DMS79 (cell line): ENCODE results near the gene EEF2.
A peak's percentile ranks its signal among the peaks of the same experiment; 100 is the strongest.

Source experiments
- DNase-seq: peaks from one replicate; lab custom pipeline; 2025; lab: John Stamatoyannopoulos, UW

The EEF2 gene

DNA sequence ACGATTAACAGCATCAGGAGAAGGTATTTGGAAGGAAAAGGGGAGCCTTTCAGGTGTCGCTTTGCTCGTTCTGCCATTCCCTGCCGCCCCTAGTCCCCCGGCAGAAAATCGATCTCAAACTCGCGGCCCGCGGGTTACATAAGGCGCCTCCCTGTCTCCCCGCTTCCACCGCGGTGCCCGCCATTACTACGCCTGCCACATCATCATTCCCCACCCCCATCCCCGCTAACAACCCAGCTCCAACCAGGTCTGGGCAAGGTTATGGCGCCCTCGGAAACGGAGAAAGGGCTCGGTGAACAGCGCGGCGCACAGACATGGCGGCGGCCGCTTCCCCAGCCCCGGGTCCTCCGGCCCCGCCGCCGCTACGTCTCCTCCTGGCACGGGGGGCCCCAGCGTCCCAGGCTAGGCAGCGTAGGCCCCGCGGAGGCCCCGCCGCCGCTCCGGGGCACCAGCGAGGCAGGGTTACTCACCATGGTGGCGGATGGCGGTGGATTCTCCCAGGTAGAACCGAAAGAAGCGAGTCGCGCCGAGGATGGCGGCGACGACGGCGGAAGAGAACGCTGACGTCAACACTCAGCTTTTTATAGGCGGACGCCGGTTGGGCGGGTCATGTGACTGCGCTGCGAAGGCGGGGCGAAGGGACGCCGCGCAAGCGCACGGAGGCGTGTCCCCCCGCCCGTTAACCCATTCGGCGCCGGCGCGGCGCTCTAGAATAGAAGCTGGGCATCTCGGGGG lies at the start of gene EEF2:
EEF2 (minus strand) TSS at position 556 of the 735 bp plus-strand sequence; CDS start at position 473, 83 bp downstream.
- peak; percentile 69 for DNase-seq

DNA sequence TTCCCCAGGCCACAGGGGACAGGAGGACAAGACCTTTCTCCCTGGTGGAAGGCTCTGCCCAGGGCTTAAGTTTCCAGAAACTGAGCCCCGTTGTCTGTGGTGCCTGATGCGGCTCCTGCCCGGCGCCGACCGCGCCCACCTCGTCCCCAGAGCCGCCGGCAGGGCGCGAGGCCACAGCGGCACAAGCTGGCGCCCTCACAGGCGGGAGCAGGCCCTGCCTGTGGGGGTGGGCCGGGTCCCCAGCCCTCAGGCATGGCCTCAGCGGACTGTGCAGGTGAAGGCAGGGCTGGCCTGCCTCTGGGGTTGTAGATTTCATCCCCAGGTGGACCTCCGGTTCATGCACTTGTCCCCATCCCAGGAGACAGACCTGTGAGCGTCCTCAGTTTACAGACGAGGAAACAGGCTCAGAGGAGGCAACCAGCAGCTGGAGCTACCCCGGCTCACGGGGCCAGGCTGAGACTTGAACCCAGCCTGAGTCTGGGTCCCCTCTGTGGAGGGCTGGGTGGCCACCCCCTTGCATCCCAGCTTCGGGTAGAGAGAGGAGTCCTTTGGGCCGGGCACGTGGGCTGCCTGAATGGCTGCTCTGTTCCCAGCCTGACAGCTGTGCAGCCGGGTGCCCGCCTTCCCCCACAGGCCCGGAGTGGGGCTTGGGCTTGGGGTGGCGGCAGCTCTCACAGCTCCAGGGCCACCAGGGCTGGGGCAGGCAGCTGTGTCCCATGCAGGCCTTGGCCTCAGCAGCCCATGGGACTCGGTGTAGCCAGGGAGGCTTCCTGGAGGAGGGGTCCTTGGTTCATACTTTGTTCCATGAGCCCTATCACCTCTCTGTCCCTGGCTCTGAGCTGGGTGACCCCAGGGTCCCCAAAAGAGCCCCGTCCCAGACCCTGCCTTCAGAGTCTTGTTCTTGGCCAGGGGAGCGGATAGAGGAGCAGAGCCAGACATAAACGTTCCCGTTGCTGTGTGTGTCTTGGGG lies 49.1 kb upstream of the EEF2 start:
- DNase-seq, result no peak

DNA sequence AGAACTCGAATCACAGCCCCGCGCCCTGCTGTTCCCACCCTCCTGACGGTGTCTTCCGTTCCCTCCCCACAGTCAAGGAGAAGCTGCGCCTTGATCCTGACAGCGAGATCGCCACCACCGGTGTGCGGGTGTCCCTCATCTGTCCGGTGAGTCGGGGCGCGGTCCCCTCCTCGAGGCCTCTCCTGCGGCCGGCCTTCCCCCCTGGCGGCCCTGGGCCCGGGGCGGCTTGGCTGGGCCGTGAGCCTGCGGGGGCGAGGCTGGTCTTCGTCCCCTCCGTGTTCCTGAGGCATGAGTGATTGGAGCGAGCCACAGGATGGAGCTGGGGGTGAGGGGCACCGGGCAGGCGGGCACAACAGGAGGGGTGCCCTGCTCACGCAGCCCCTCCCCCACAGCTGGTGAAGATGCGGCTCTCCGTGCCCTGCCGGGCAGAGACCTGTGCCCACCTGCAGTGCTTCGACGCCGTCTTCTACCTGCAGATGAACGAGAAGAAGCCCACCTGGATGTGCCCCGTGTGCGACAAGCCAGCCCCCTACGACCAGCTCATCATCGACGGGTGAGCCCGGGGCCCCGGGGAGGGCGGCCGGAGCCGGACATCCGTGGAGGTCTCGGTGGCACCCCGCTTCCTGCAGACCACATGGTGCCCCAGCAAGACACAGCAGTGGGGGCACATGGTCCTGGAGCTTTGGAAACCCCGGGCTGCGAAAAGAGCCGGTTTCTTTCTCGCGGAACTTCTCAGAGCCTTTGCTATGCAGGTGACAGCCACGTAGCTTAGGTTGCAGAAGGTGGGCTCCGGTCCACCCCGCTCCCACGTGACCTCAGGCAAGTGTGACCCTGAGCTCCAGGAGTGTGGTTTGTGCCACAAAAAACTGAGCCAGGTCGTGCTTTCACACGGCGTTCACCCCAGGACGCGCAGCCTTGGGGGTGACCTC lies 48.0 kb upstream of the EEF2 start:
- no peak for DNase-seq

GRCh38 chr19:4032436-4032835 lies 47.2 kb upstream of the EEF2 start:
- DNase-seq, result no peak

DNA sequence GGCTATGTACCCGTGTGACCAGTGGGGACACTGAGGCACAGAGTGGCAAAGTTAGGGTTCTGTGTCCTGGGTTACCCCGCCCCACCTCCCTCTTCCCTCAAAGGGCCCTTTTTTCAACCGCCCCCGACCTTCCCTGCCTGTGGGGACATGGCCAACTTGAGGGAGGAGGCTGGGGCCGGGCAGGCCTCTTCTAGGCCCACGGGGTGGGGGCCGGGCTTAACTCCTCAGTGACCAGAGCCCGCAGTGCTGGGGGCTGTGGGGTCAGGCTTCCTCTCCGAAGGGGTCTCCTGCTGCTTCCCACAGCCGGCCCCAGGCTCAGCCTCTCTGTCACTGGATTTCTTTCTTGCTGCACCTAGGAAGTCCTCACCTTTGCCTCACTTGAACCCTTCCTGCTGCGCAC lies 46.2 kb upstream of the EEF2 start:
- no peak for DNase-seq

DNA sequence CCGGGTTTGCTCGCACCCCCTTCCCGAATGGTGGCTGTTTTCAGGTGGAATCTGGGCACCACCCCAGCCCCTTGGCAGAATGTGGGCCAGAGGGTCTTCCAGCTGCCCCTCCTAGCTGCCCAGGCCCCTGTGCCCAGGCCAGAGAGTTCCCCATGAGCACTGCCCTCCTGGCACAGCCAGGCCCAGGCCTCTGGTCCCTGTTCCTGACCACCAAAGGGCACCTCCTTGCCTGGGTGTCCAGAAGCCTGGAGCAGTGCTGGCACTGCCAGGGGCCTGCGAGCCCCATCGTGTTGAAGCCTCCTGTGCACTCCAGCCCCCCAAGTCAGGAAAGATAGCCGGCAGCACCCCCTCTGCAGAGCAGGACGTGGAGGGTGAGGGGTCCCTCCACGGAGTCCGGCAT lies 45.7 kb upstream of the EEF2 start:
- no peak for DNase-seq

DNA sequence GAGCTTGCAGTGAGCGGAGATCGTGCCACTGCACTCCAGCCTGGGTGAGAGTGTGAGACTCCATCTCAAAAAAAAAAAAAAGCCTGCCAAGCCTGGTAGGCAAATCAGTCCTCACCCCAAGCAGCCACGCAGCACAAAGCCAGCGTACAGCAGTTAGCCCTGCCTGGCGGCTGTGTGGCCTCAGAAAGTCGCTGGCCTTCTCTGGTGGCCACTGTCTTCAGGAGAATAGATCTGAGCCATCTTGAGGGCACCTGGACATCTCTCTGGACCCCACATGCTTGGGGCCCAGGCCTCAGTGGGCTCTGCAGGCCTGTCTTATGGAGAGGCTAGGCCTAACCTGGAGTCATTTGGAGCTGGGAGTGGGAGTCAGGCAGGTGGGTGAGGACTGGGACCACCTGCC lies 45.3 kb upstream of the EEF2 start:
- DNase-seq, result no peak

DNA sequence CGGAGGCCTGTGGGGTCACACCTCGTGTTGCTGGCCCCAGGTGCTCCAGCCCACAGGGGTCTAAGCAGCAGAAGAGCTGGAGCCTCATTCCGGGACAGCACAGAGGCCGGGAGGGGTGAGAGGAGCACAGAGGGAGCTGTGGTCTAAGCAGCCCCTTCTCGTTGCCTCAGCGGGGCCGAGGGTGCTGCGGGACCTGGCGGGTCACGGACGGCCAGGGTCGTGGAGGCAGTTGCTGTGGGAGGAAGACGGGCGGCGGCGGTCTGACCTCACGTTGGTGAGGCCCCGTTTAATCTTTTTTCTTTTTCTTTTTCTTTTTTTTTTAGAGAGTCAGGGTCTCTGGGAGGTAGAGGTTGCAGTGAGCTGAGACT lies 44.0 kb upstream of the EEF2 start:
- DNase-seq, result no peak

DNA sequence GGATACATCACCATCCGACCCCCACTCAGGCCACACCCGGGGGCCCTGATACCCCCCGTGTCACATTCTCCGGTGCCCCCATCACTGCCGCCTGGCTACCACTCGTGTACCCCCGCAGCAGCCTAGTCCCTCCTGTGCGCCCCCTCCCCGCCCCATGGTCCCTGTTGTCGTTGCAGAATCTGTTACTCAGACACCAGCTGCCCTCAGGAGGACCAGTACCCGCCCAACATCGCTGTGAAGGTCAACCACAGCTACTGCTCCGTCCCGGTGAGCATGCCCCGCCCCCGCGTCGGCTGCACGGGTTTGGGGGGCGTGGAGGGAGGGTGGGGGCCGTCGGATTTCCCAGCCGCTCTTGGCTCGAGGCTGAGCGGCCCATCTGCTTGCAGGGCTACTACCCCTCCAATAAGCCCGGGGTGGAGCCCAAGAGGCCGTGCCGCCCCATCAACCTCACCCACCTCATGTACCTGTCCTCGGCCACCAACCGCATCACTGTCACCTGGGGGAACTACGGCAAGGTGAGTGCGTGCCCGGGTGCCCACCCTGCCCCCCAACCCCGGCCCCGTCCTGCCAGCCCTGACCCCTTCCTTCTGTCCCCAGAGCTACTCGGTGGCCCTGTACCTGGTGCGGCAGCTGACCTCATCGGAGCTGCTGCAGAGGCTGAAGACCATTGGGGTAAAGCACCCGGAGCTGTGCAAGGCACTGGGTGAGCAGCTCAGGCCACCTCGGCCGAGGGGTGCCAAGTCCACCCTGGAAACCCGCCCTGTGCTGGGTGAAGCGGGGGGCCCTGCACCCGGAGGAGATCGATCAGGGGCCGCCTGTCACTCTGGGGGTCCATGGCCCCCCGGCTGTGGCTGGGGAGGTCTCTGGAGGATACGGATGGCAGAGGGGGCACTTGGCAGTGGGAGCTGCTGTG lies 43.3 kb upstream of the EEF2 start:
- no peak for DNase-seq

DNA sequence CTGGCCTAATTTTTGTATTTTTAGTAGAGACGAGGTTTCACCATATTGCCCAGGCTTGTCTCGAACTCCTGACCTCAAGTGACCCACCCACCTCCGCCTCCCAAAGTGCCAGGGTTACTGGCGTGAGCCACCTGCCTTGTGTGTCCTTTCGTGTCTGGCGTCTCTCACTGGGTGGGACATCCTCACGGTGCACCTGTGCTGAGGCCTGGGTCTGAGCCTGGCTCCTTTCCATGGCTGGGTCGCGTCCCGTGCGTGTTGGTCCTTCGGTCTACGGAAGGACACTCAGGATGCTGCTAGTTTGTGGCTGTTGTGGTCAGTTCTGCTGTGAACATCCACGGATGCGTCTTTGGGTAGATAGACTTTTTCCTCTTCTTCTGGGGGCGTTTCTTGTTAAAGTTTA lies 41.9 kb upstream of the EEF2 start:
- DNase-seq, result no peak

DNA sequence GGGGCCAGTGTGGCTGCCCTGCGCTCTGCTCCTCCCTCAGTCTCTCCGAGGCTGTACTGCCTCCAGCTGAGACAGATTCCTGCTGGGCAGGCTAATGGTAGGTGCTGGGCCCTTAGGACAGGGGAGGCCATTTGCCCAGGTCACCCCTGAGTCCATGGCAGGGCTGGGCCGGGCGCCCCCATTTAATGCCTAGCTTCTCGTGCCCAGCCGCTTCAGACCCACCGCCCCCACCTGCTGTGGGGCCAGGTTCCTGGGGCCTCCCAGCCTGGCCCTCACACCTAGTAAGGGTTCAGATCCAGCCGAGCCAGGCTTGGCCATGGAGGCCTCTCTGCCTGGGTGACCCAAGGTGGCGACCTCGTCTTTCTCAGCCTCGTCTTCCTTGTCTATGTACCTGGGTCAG lies 40.1 kb upstream of the EEF2 start:
- no peak for DNase-seq

GRCh38 chr19:4023600-4024398 lies 38.5 kb upstream of the EEF2 start:
- no peak for DNase-seq

DNA sequence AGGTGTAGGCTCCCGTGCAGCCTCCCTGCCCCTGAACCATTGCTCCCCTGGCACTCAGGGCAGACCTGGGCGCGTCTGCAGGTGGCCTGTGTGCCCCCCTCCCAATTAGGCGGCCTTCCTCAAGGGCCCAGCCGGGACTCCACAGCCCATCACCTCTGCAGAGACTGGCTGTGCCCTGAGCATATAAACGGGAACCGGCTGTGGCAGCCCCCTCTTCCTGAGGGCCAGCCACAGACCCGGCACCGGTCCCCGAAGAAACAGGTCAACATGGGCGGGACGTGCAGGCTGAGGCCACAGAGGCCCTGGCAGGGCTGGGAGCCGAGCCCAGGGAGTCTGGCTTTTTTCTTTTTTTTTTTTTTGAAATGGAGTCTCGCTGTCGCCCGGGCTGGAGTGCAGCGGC lies 34.3 kb upstream of the EEF2 start:
- DNase-seq, result no peak

DNA sequence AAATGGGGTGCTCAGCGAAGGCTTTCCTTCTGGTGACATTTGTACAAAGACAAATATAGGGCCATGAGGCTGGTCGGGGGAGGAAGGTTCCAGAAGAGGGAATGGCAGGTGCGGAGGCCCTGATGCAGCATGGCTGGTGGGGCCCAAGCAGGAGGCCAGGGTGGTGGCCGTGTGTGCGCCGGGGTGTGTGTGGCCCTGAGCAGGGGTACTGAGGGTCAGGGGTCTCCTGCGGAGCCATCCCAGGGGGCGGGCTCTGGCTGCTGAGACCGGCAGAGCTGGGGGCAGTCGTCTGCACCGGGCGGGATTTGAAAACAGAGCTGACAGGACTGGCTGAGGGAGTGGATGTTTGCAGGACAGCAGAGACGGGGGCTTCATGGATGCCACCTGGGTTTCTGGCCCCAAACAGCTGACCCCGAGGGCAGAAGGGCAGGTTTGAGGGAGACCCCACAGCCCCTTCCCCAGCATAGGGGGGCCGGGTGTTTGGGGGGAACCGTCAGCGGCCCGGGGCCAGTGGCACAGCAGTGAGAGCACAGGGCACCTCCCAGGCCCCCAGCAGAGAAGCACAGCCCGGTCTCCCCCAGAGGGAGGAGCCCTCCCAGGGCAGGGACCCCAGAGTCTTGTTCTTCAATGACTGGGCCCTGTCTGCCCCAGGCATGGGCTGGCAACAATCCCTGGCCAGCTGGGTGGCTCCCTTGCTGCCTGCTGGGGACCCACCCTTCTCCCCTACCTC lies 33.7 kb upstream of the EEF2 start:
- DNase-seq, result no peak

DNA sequence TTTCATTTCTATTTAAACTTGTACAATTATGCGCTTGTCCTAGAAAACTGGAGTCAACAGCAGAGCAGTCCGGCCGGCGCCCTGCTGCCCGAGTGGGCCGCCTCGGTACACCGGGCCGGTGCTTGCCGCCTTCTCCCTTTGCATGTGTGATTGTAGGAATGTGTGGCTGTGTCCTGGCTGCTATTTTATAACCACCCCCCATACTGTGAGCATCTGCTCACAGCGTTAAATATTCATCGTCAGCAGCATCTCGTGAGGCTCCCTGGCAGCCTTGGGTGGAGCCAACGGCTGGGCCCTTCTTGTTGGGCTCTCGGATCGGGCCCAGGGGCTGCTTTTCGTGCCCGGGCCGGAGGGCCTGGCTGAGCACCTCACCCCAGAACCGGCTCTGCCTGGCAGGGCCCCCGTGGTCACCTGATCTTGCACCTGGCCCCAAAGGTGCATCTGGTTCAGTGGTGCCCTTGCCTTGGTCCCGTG lies 32.9 kb upstream of the EEF2 start:
- DNase-seq, result no peak

- DNase-seq, result no peak
Measured at GRCh38 chr19:4016903-4017638, 31.8 kb upstream of the EEF2 start.

DNA sequence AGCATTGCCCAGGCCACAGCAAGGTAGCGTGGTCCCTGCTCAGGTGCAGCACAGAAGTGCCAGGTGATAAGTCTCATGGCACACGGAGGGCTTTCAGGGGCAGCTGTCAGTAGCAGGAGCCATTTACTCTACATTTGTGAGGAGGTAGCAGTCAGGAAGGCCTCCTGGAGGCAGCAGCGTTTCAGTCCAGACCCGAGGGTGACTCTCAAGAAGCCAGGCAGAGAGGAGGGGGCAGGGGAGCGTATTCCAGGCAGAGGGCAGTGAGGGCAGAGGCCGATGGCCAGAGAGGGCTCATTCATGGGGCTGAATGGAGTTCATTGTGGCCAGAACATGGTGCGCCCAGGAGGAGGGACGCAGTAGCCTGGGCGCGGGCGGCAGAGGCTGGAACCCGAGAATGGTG lies 31.2 kb upstream of the EEF2 start:
- DNase-seq, result no peak

GRCh38 chr19:4015705-4016402 lies 30.6 kb upstream of the EEF2 start:
- no peak for DNase-seq
